Activated T-cell treated with anti-CD3 and anti-CD28 coated beads for 1 hour (primary cell): ENCODE results near the gene AJM1.
"Not testable (repeated sequence)": the region's sequence is repeated elsewhere in the genome, so short reads cannot be mapped to it uniquely, and the experiment has no call there.

Source experiments
- DNase-seq: peaks from one replicate; pipeline ENCODE4 v3.0.0-alpha.2; 2020; ENCODE audit warnings: low read depth

Gene AJM1

DNA sequence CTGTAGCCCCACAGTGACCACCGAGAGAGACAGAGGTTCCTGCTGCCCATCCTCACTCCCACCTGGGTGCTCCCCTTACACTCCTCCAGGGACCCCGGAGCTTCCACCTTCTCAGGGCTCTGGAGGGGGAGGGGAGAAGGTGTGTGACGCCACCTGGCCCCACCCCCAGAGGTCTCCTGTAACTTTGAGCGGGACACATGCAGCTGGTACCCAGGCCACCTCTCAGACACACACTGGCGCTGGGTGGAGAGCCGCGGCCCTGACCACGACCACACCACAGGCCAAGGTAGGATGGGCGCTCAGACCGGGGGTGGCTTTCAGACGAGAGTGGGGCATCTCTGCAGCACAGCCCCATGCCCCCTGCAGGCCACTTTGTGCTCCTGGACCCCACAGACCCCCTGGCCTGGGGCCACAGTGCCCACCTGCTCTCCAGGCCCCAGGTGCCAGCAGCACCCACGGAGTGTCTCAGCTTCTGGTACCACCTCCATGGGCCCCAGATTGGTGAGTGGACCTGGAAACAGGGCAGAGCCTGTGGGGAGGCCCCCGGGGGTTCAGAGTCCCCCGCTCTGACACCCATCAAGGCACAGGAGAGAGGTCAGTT, 14.4 kb downstream of the AJM1 start:
- DNase-seq = no peak

GRCh38 chr9:136857166-136857565, 14.9 kb downstream of the AJM1 start:
- DNase-seq = no peak

- DNase-seq = no peak
These were observed 15.5 kb downstream of the AJM1 start for GRCh38 chr9:136857581-136858412.

GRCh38 chr9:136858452-136858843, 16.2 kb downstream of the AJM1 start:
- DNase-seq = no peak

- DNase-seq = no peak
These were observed 16.8 kb downstream of the AJM1 start for GRCh38 chr9:136858844-136859757.

DNA sequence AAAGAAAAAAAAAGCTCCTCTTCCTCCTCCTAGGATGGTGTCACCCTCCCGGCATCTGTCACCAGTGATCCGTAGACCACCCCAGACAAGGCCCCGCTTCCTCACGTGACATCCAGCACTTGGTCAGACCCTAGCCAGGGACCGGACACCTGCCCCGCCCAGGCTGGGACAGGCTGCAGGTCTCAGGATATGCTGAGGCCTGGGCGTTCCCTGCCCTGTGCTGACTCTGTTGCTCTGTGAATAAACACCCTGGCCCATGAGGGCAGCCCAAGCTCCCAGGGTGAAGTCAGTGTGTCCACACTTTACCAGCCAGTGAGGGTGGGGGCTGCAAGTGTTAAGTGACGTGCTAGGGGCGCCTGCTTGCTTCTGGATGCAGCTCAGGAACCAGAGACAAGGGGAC, 18.3 kb downstream of the AJM1 start:
- DNase-seq = no peak

- DNase-seq = no peak
These were observed 18.9 kb downstream of the AJM1 start for GRCh38 chr9:136860933-136861873.

GRCh38 chr9:136861874-136862457, 19.7 kb downstream of the AJM1 start:
- DNase-seq = no peak

DNA sequence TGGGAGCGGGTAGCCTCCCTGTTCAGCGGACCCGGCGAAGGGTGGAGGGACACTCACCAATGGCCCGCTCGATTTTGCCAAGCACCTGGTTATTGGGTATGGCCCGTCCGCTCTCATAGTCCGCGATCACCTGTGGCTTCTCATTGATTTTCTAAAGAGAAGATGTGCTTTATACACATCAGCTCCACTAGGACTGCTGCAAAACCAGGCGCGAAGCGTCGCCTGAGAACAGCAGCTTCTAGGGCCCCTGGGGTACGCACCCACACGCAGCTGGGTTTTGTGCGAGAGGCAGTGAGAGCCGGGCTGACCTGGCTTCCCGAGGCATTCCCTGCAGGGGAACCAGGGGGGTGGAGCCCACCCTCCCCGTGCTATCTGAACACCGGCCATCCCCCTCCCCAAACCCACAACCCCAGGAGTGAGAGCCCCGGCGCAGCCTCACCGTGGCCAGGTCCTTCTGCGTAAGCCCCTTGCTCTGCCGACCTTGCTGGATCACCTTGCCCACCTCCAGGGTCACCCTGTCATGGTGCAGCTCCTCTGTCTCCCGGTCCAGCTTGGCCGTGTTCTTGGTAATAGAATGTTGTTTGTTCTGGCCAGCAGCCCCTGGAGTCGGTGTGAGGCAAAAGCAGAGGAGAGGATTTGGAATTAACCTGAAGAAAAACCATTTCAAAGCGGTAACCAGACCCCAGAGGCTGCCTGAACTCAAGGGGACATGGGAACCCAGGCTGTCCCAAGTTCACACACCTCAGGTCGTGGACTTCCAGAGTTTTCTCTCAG, 20.8 kb downstream of the AJM1 start:
- DNase-seq = no peak

- no peak for DNase-seq
These were observed 21.5 kb downstream of the AJM1 start for GRCh38 chr9:136863623-136864273.

DNA sequence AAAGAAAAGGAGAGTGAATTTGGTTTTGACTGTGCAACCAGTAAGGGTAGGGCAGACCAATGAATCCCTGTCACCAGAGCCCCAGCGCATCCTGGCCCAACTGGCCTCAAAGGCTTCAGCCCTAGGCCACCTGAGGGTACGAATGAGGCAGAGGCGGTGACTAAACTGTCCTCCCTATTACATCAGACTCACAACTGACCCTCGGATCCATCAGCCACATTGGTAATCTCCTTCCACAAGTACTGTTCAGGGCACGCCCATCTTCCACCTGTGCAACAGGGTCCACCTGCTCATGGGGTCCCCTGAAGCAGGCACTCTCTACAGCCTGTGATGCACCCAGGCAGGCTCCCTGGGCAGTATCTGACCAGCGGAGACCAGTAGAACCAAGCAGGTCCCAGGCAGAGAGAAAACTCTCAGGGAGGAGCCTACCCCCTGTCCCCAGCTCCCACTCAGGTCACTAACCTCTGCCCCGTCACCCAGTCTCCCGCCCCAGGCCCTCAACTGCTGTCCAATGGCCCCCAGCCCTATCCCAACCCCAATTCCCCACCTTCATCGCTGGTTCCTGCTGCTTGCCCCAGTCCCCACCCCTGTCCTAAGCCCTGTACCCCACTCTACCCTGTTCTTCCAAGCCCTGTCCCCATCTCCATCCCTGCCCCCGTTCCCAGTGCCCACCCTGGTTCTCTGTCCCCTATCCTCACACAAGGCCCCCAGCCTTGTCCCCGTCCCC, 22.9 kb downstream of the AJM1 start:
- DNase-seq = no peak

DNA sequence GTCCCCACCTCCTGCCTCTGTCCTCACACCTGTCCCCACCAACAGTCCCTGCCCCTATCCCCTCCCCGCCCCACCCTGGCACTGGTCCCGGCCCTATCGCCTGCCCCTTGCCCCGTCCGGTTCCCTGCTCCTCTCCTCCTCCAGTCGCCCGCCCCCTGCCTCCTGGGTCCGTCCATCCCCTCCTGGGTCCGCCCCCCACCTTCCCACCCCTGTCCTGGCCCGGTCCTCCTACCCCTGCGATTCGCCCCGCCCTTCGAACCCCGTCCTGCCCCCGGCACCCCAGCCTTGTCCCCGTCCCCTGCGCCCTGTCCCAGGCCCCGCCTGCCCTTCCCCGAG, 23.5 kb downstream of the AJM1 start:
- no peak for DNase-seq

DNA sequence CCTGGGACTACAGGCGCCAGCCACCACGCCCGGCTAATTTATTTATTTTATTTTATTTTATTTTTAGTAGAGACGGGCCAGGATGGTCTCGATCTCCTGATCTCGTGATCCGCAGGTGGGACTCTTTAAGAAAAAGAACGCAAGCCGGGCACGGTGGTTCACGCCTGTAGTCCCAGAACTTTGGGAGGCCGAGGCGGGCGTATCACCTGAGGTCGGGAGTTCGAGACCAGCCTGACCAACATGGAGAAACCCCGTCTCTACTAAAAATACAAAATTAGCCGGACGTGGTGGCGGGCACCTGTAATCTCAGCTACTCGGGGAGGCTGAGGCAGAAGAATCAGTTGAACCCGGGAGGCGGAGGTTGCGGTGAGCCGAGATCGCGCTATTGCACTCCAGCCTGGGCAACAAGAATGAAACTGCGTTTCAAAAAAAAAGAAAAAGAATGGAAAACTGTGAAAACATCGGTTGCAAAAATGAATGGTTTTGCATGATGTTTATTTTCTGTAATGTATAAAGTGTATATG, 24.7 kb downstream of the AJM1 start:
- not testable (repeated sequence) for DNase-seq

DNA sequence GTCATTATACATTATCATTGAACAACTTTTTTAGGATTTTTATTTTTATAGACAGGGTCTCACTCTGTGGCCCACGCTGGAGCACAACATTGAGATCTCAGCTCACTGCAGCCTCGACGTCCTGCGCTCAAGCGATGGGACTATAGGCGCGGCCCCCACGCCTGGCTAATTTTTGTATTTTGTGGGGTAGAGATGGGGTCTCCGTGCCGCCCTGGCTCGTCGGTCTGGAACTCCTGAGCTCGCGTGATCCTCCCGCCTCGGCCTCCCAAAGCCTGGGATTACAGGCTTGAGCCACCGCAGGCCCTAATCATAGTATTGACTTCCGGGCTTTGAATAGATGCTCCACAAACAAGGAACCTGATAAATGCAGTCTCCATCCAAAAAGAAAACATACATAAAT, 25.2 kb downstream of the AJM1 start:
- no peak for DNase-seq

DNA sequence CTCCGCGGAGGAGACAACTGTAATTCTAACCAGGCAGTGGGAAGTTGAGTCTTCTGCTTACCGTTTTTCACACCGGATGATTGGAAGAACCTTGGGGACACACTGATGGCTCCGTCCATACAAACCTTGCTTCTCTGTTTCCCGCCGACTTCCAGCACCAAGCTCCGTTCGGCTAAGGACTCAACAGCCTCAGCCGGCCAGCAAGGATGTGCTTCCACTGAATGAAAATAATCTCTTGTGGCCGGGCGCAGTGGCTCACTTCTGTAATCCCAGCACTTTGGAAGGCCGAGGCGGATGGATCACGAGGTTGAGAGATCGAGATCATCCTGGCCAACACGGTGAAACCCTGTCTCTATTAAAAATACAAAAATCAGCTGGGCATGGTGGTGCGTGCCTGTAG, 25.6 kb downstream of the AJM1 start:
- DNase-seq = no peak

- no peak for DNase-seq
These were observed 26.4 kb downstream of the AJM1 start for GRCh38 chr9:136868644-136869043.

- DNase-seq = not testable (repeated sequence)
These were observed 27.3 kb downstream of the AJM1 start for GRCh38 chr9:136869611-136870010.

DNA sequence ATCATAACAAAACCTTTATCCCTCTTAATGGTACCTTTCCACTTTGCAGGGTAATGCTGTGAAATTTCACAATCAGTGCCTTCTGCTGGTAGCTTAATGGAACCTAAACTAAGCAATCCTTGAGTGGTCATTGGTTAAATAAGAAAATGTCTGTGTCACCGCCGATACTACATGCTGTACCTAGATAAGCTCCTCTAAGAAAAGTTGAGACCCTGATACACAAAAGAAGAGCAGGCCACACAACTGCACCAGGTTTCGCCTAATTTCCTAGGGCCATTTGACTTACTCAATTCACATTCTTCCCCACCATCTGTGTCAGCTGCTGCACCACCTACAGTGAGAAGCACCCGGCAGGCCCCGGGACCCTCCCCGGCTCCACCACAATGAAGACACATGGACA, 32.9 kb downstream of the AJM1 start:
- DNase-seq = no peak

DNA sequence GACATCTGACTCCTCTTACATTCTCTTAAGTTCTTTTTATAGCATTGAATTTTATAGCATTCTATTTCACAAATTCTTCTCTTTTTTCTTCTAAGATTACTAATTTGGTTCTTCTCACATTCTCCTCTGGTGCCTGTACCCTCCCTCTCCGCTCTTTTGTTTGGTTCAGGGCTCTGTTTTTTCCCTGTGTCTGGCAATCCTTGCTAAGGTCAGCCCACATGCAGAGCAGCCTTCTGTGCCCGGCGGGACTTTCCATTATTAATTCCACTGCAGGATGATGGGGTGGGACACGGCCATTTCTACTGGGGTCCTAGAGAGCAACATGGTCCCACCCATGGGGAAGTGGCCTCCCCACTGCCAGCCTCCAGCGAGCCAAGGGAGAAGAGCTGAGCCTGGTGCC, 34.2 kb downstream of the AJM1 start:
- no peak for DNase-seq
